GM18909 (cell line): ENCODE results near the gene CENPV.

Source experiments
- ATAC-seq: cut with Tn5 transposase; IDR thresholded peaks from one replicate; pipeline ENCODE4 v1.9.1; 2021; ENCODE audit warnings: mild to moderate bottlenecking; ENCODE audit not compliant: unreplicated experiment, poor library complexity

CENPV gene

GRCh38 chr17:16363749-16364536, 10.7 kb upstream of the CENPV start:
- peak; percentile 78 for ATAC-seq

GRCh38 chr17:16361874-16362273, 8.6 kb upstream of the CENPV start:
- ATAC-seq: no peak

GRCh38 chr17:16358394-16358793, 5.1 kb upstream of the CENPV start:
- ATAC-seq: no peak

GRCh38 chr17:16354585-16354984, 1.3 kb upstream of the CENPV start:
- ATAC-seq: no peak

GRCh38 chr17:16352667-16353316, 477 bp downstream of the CENPV start:
- ATAC-seq: peak; percentile 41

GRCh38 chr17:16352303-16352666, 984 bp downstream of the CENPV start:
- no peak for ATAC-seq

- ATAC-seq: no peak
Observed at GRCh38 chr17:16351831-16352230, 1.4 kb downstream of the CENPV start.

GRCh38 chr17:16349431-16349830, 3.8 kb downstream of the CENPV start:
- no peak for ATAC-seq

GRCh38 chr17:16348586-16348985, 4.7 kb downstream of the CENPV start:
- ATAC-seq: no peak

- no peak for ATAC-seq
Observed at GRCh38 chr17:16346721-16347271, 6.5 kb downstream of the CENPV start.

- ATAC-seq: no peak
Observed at GRCh38 chr17:16345565-16345964, 7.7 kb downstream of the CENPV start.

GRCh38 chr17:16343569-16343968, 9.7 kb downstream of the CENPV start:
- no peak for ATAC-seq

- ATAC-seq: no peak
Observed at GRCh38 chr17:16342979-16343378, 10.3 kb downstream of the CENPV start.

GRCh38 chr17:16339959-16340358, 13.3 kb downstream of the CENPV start:
- no peak for ATAC-seq

GRCh38 chr17:16339402-16339801, 13.9 kb downstream of the CENPV start:
- no peak for ATAC-seq

GRCh38 chr17:16338391-16338790, 14.9 kb downstream of the CENPV start:
- no peak for ATAC-seq

GRCh38 chr17:16329519-16330271, 23.6 kb downstream of the CENPV start:
- no peak for ATAC-seq

- ATAC-seq: no peak
Observed at GRCh38 chr17:16328997-16329396, 24.3 kb downstream of the CENPV start.

- no peak for ATAC-seq
Observed at GRCh38 chr17:16327018-16327417, 26.3 kb downstream of the CENPV start.

- no peak for ATAC-seq
Observed at GRCh38 chr17:16325964-16326363, 27.3 kb downstream of the CENPV start.

GRCh38 chr17:16322636-16323035, 30.6 kb downstream of the CENPV start:
- no peak for ATAC-seq
